GM18867 (cell line): Measurements from ENCODE around the gene DDA1.

Experiments used
- ATAC-seq: cut with Tn5 transposase; IDR thresholded peaks from one replicate; pipeline ENCODE4 v1.9.1; 2021; ENCODE audit warnings: mild to moderate bottlenecking, moderate library complexity; ENCODE audit not compliant: unreplicated experiment

Gene DDA1

GRCh38 chr19:17311455-17312188 is 2.3 kb downstream of the DDA1 start:
- ATAC-seq, result no peak

DNA sequence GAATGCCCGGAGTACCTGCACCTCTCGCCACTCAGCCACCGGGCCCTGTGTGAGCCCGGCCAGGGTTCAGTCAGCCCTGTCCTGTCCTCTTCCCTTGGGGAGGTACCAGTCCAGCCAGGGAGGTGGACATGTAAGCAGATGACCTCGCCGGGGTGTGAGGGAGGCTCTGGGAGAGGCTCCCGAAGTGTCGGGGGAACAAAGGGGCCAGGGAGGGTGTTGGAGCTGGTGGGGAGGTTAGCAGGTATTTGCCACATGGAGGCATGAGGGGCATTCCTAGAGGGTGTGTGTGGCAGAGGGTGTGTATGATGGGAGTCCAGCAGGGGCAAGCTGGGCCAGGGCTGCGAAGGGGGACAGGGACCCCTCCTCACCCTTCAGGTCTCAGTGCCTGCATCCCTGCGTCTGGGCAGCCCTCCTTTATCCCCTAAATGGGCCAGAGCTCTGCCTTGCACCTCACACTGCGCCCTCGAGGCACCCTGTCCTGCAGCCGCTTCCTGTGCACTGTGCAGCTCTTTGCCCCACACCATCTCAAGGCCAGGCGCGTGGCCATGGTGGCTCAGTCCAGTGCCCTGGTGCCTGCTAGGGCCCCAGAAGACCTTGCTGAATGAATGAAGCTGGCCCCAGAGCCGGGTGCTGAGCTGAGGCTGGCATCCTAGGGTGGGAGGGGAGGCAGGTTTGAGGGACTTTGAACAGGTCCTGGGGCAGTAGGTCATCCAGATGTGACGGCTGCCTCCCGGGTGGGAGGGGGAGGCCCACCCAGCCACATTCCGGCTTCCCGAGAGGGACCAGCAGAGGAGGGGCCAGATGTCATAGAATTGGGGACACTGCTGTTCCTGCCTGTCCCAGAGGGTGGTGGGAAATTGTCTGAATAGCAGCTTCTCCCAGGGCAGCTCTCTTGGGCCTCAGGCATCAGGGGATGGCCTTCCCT is 3.1 kb downstream of the DDA1 start:
- ATAC-seq, result no peak

- no peak for ATAC-seq
Measured at GRCh38 chr19:17314007-17314593, 4.7 kb downstream of the DDA1 start.

DNA sequence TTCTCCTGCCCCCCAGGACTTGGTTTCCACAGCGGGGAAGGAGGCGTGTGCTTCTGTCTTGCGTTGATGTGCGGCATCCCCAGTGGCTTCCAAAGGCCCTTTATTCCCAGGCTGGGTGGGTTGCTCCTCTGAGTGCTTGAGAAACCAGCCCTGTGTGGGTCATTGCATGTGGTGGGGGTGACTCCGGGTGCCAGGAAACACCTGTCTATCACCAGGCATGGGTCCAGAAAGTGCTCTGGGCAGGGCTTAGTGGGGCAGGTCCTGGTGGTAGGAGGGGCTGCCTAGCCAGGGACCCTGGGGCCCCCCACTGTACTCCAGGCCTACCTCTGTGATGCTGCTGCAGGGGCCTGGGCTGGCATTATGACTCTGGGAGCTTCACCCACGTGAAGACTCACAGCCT is 9.6 kb downstream of the DDA1 start:
- no peak for ATAC-seq

GRCh38 chr19:17319473-17320238 is 10.3 kb downstream of the DDA1 start:
- ATAC-seq, result no peak

DNA sequence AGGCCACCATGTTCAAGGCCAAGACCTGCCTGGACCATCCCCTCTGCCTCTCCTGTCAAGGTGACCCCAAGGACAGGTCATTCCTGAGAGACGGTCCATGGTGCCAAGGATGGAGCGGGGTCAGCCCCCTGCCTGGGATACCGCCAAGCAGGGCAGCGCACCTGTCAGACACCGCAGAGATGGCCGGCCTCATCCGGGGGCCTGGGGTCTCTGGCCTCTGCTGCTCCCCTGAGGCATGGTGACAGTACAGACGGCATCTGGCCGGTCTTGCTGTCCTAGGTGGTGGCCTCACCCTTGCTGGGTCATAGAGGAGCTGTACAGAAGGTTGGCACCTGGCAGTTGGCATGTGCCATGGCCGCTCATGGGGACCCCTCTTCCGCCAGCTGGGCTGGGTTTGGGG is 11.1 kb downstream of the DDA1 start:
- ATAC-seq, result no peak

GRCh38 chr19:17321655-17322489 is 12.5 kb downstream of the DDA1 start:
- ATAC-seq, result no peak

- ATAC-seq, result no peak
Measured at GRCh38 chr19:17322854-17323253, 13.5 kb downstream of the DDA1 start.

DNA sequence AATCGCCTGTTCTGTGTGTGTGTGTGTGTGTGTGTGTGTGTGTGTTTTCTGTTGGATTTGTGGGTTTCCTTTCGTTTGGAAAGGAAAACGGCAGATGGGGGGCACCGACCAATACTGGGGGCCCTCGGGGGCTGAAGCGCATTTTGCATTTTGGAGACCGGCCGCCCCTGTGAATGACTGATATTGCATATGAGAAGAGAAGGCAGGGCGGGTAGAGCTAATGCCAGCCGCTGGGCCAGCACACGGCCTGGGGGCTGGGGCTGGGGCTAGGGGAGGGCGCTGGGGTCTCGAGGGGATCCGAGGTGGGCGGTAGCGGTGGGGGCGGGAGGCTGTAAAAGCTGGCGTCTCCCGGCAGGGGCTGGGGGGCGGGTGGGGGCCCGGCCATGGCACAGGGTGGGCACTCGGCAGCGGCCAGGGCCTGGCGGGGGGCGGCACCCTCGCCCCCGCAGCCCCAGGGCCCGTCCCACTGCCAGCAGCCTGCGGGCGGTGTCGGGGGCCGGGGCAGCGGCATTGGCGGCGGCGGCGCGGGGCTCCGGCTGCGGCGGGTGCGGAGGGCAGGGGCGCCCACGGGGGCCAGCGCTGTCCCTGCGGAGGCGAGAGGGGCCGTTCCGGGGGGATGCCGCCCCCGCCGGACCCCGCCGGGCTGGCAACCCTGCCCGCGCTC is 14.1 kb downstream of the DDA1 start:
- ATAC-seq, result no peak

- no peak for ATAC-seq
Measured at GRCh38 chr19:17323964-17324332, 14.6 kb downstream of the DDA1 start.

DNA sequence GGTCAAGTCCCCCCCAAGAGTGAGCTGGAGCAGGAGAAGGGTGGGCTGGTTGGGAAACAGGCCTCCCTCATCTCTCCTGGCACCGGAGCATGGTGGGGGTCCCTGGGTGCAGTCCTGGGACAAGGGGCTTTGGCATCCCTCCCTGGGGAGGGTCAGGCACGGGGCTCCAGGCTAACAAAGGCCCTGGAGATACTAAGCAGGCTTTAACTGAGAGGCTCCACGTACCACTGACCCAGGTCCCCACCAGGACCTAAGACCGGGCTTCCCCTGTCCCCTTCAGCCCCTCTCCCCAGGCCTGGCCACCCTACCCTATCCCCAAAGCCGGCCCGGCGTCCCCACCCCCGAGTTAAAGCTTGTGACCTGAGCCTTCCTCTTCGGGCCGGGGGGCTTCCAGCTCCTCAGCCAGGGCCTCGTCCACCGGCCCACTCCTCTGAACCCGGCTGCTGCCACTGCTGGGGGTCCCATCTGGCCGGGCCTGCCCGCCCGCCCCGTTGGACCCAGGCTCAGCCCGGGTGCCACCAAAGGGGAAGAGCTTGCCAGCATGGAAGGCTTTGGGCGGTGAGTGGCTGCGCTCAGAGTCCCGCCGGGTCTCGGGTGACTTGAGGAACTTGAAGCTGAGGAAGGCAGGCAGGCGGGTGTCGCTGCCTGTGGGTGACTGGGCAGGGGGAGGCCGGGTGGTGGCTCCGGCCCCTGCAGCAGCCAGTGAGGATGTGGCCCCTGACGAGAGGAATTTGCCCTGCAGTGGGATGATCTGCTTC is 15.2 kb downstream of the DDA1 start:
- ATAC-seq, result no peak

DNA sequence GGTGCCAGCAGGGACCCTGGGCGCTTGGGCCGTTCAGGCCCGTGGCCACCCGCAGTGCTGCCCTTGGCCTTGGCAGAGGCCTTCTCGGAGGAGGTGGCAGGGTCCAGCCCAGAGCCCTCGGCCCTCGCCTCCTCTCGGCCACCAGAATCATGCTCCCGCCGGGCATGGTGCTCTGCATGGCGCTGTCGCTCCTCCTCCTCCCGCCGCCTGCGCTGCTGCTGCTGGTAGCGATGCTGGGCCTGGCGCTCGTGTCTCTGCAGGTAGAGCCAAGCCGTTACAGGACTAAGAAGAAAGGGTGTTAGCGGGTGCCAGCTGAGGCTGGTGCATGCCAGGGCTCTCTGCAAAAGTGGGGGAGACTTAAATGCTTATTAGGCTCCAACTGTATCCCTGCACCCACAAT is 15.8 kb downstream of the DDA1 start:
- no peak for ATAC-seq

DNA sequence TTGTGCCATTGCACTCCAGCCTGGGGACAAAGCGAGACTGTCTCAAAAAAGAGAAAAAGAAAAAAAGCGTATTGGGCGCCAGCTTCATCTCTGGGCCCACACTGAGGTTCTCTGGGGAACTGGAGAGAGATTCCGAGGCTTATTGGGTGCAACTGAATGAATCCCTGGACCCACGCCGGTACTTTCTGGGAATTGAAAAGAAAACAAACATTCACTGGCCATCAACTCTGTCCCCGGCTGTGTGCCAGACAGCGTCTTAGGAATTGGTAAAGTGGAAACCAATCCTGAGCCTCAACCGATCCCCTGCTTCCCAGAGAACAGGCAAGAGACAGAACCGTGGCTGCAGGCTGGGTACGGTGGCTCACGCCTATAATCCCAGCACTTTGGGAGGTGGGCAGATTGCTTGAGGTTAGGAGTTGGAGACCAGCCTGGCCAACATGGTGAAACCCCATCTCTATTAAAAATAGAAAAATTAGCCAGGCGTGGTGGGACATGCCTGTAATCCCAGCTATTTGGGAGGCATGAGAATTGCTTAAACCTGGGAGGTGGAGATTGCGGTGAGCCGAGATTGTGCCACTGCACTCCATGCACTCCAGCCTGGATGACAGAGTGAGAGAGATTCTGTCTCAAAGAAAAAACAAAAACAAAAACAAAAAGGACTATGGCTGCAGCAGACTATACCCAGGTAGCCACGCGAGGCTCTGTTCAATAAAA is 16.7 kb downstream of the DDA1 start:
- ATAC-seq, result no peak

DNA sequence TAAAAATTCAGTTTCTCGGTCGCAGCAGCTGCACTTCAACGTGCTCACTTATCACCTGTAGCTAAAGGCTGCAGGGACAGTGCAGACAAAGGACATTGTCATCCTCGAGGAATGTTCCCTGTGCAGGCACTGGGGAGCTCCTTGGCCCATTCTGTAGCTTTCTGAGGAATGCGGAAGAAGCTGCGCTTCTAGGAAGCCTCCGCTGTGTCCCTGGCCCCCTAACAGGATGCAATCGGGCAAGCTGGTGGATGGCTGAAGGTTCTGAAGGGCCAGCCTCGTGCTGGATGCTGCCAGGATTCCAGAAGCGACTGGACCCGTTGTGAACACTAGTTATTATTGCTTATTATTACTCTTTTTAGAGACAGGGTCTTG is 17.2 kb downstream of the DDA1 start:
- no peak for ATAC-seq

DNA sequence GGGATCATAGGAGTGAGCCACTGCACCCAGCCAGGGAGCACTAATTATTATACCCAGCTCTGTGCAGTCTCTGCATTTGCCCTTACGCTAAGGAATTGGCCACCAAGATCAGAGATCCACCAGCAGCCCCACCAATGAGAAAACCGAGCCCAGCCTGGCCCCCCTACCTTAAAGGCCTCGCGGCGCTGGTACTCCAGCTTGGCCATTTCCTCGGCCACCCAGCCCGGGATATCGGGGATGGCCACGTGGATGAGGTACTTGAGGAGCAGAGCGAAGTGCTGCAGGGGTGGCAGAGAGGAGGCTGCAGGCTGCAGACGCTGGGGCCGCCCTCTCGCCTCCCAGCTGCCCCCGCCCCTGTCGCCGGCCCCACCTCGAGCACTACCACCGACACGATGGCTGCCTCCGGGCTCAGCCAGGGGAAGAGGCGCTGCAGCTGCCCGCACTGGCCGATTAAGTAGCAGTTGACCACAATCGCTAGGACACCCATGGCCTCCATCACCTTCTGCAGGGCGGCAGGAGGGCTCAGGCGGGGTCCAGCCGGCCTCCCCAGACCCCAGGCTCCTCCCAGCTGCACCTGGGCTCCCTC is 17.8 kb downstream of the DDA1 start:
- no peak for ATAC-seq

DNA sequence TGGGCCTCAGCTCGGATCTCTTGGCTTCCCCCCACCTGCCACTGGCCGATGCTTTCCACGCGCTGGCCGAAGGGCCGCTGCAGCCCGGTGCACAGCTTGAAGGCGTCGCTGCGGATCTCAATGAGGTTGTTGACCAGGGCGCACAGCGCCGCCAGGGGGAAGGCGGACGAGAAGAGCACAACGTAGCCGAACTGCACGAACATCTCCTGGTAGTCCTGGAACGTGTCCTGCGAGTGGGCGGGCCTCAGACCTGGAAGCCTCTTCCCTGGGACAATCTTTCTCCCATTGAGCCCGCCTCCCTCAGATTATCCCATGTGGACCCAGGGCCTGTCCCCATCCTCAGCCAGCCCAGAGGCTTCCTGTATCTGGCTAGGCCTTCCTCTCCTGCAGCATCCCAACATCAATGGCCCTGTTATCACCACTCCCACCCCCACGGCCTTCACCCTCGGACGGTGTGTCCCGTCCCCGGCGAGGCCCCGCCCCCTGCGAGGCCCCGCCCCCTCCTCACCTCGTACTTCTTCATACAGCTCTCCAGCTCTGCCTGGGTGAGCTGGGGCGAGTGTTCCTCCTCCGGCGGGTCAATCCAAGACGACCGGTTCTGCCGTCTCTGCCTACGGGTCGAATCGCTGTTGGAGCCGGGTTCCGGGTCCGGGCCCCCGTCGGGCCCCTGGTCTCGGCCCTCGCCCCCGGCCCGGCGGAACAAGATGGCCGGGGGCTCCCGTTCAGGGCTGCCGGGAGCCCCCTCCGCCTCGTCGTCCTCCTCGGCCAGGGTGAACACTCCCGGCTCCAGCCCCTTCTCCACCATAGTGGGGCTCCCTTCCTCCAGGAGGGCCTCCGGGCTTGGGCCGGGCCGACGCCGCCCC is 18.5 kb downstream of the DDA1 start:
- ATAC-seq, result no peak
